DMS 273 (cell line): ENCODE results near the gene HLA-DQB2.
"Not testable (repeated sequence)": the region's sequence is repeated elsewhere in the genome, so short reads cannot be mapped to it uniquely, and the experiment has no call there.

Experiments used
- DNase-seq: peaks from one replicate; lab custom pipeline; 2025; ENCODE audit not compliant: unreplicated experiment; lab: John Stamatoyannopoulos, UW

The HLA-DQB2 gene

GRCh38 chr6:32763421-32763820 lies at the start of gene HLA-DQB2:
HLA-DQB2 (minus strand) TSS chr6:32763532; CDS start chr6:32763470, 62 bp downstream.
- peak; percentile 5 for DNase-seq

GRCh38 chr6:32809171-32809570 lies 45.8 kb upstream of the HLA-DQB2 start:
- DNase-seq, result no peak

GRCh38 chr6:32807020-32807580 lies 43.8 kb upstream of the HLA-DQB2 start:
- no peak for DNase-seq

GRCh38 chr6:32805404-32805803 lies 42.1 kb upstream of the HLA-DQB2 start:
- not testable (repeated sequence) for DNase-seq

GRCh38 chr6:32803416-32803815 lies 40.1 kb upstream of the HLA-DQB2 start:
- DNase-seq, result no peak

GRCh38 chr6:32799740-32800139 lies 36.4 kb upstream of the HLA-DQB2 start:
- DNase-seq, result no peak

- no peak for DNase-seq
Measured at GRCh38 chr6:32799168-32799567, 35.8 kb upstream of the HLA-DQB2 start.

- peak; percentile 82 for DNase-seq
Measured at GRCh38 chr6:32796848-32797776, 33.8 kb upstream of the HLA-DQB2 start.

GRCh38 chr6:32794510-32794909 lies 31.2 kb upstream of the HLA-DQB2 start:
- DNase-seq, result no peak

GRCh38 chr6:32792901-32793435 lies 29.6 kb upstream of the HLA-DQB2 start:
- DNase-seq, result no peak

GRCh38 chr6:32790306-32790705 lies 27.0 kb upstream of the HLA-DQB2 start:
- DNase-seq, result no peak

GRCh38 chr6:32785781-32786533 lies 22.6 kb upstream of the HLA-DQB2 start:
- DNase-seq, result peak; percentile 71

- not testable (repeated sequence) for DNase-seq
Measured at GRCh38 chr6:32782923-32783322, 19.6 kb upstream of the HLA-DQB2 start.

- DNase-seq, result no peak
Measured at GRCh38 chr6:32779036-32779435, 15.7 kb upstream of the HLA-DQB2 start.

- DNase-seq, result no peak
Measured at GRCh38 chr6:32775071-32775470, 11.7 kb upstream of the HLA-DQB2 start.

- no peak for DNase-seq
Measured at GRCh38 chr6:32774426-32774825, 11.1 kb upstream of the HLA-DQB2 start.

- DNase-seq, result no peak
Measured at GRCh38 chr6:32772656-32773055, 9.3 kb upstream of the HLA-DQB2 start.

GRCh38 chr6:32764048-32764447 lies 716 bp upstream of the HLA-DQB2 start:
- DNase-seq, result no peak

- DNase-seq, result no peak
Measured at GRCh38 chr6:32761548-32761947, 1.8 kb downstream of the HLA-DQB2 start.

- DNase-seq, result no peak
Measured at GRCh38 chr6:32761072-32761471, 2.3 kb downstream of the HLA-DQB2 start.

- no peak for DNase-seq
Measured at GRCh38 chr6:32759669-32760068, 3.7 kb downstream of the HLA-DQB2 start.
